HG03103 (cell line): ENCODE data around the gene AMPD2.
"Not testable (repeated sequence)": the region's sequence is repeated elsewhere in the genome, so short reads cannot be mapped to it uniquely, and the experiment has no call there.

Experiments
- ATAC-seq: cut with Tn5 transposase; IDR thresholded peaks from one replicate; pipeline ENCODE4 v1.9.1; 2021; ENCODE audit warnings: low read depth; ENCODE audit not compliant: unreplicated experiment

Gene AMPD2

GRCh38 chr1:109669949-109670302 lies 50.3 kb downstream of the AMPD2 start:
- ATAC-seq = not testable (repeated sequence)

- no peak for ATAC-seq
Measured at GRCh38 chr1:109671067-109671466, 51.4 kb downstream of the AMPD2 start.

GRCh38 chr1:109673861-109674260 lies 54.2 kb downstream of the AMPD2 start:
- not testable (repeated sequence) for ATAC-seq

- ATAC-seq = not testable (repeated sequence)
Measured at GRCh38 chr1:109676683-109677381, 57.2 kb downstream of the AMPD2 start.

GRCh38 chr1:109677459-109677858 lies 57.8 kb downstream of the AMPD2 start:
- no peak for ATAC-seq

- not testable (repeated sequence) for ATAC-seq
Measured at GRCh38 chr1:109678637-109679036, 59.0 kb downstream of the AMPD2 start.
